MG63 (cell line): Measurements from ENCODE around the gene TNKS1BP1. TPM values are rescaled to one million over a fixed set of nuclear protein-coding genes. Genes with fewer than 3 reads are reported as not detected.

ENCODE experiments used
- DNase-seq: peaks from one replicate; pipeline ENCODE4 v3.0.0-alpha.2; 2020
- H3K27me3 ChIP-seq: fragments of 250-450 bp; sonication (Bioruptor Pico); 2 replicates; pipeline ENCODE4 v1.5.1; 2020; ENCODE audit warnings: mild to moderate bottlenecking, moderate library complexity
- H3K36me3 ChIP-seq: fragments of 250-450 bp; sonication (Bioruptor Pico); 2 replicates; pipeline ENCODE4 v1.5.1; 2020; ENCODE audit warnings: mild to moderate bottlenecking, moderate library complexity
- H3K4me3 ChIP-seq: fragments of 250-450 bp; sonication (Bioruptor Pico); 2 replicates; pipeline ENCODE4 v1.5.1; 2020; ENCODE audit warnings: mild to moderate bottlenecking, moderate library complexity
- H3K9me3 ChIP-seq: fragments of 250-450 bp; sonication (Bioruptor Pico); 2 replicates; pipeline ENCODE4 v1.5.1; 2020; ENCODE audit warnings: mild to moderate bottlenecking, moderate library complexity
- total RNA-seq: library from RNA; depleted of rRNA; stranded (reverse); fragments of >200 nt; shearing (Covaris generic); gene quantifications from 2 replicates; pipeline ENCODE4 v1.2.3, GENCODE V29; 2014; ENCODE audit warnings: low replicate concordance; rRNA removed

TNKS1BP1 gene
- total RNA-seq, 1 experiment from 2014 or later: 86.8 TPM

DNA sequence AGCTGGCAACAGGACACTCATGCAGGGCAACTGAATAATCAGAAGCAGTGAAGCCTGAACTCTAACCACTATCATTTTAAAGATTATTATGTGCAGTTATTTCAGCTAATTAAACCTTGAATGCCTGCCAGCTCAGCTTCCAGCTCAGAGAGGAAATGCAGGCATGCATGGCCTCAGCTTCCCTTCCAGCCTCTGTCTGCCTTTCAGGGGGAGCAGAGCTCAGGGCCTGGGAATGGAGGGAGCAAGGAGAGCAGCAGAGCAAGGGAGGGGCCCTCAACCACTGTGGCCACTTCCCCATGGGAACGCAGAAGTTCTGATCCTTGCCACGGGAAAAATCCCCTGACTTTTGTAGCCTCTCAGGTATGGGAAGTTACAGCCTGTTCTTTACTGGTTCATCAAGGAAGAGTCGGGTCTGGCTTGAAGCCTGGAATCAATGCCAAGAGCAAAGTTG lies 55.2 kb downstream of the TNKS1BP1 start:
- no peak for DNase-seq
- Histone ChIP-seq H3K36me3 (no peaks in the 10 kb centered on the region), H3K9me3 (no peaks in the 10 kb centered on the region), H3K27me3 (no peaks in the 10 kb centered on the region), H3K4me3 (no peak overlapping the region)

- H3K4me3 ChIP-seq: no peak overlapping the region
- no peaks in the 10 kb centered on the region for H3K36me3 ChIP-seq
- no peaks in the 10 kb centered on the region for H3K27me3 ChIP-seq
- no peak for DNase-seq
- no peaks in the 10 kb centered on the region for H3K9me3 ChIP-seq
Observed at GRCh38 chr11:57266157-57266556, 58.6 kb downstream of the TNKS1BP1 start.

DNA sequence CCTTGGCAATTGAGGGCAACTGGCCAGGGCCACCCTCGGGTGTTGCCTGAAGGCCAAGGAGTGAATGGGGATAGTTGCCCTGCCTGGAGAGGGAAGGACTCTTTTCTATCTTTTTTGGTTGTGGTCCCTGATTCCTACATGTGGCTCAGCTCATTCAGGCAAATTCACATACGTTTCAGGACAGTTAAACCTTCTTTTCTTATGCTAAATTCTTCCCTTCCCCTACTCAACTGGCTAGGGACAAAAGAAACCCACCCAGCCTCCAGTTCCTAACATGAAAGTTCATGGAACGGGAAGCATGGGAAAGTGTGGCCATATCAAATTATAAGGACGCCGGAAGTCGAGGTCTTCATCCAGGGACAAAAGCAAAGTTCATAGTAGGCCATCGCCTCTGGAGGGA lies 61.4 kb downstream of the TNKS1BP1 start:
- H3K4me3 ChIP-seq: no peak overlapping the region
- H3K36me3 ChIP-seq: no peaks in the 10 kb centered on the region
- DNase-seq: no peak
- no peaks in the 10 kb centered on the region for H3K9me3 ChIP-seq
- H3K27me3 ChIP-seq: no peaks in the 10 kb centered on the region

DNA sequence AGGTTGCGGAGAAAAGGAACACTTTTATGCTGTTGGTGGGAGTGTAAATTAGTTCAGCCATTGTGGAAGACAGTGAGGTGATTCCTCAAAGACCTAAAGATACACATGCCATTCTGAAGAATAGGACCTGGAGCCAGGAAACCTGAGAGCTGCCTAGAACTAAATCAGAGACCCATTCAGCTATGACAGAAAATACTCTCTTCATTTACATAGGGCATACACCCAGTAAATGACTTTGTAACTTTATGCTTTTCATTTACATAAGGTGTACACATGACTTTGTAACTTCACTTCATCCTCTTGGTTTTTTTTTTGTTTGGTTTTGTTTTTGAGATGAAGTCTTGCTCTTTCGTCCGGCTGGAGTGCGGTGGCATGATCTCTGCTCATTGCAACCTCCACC lies 62.6 kb downstream of the TNKS1BP1 start:
- DNase-seq: no peak
- H3K36me3 ChIP-seq: no peaks in the 10 kb centered on the region
- no peaks in the 10 kb centered on the region for H3K27me3 ChIP-seq
- no peak overlapping the region for H3K4me3 ChIP-seq
- no peaks in the 10 kb centered on the region for H3K9me3 ChIP-seq

DNA sequence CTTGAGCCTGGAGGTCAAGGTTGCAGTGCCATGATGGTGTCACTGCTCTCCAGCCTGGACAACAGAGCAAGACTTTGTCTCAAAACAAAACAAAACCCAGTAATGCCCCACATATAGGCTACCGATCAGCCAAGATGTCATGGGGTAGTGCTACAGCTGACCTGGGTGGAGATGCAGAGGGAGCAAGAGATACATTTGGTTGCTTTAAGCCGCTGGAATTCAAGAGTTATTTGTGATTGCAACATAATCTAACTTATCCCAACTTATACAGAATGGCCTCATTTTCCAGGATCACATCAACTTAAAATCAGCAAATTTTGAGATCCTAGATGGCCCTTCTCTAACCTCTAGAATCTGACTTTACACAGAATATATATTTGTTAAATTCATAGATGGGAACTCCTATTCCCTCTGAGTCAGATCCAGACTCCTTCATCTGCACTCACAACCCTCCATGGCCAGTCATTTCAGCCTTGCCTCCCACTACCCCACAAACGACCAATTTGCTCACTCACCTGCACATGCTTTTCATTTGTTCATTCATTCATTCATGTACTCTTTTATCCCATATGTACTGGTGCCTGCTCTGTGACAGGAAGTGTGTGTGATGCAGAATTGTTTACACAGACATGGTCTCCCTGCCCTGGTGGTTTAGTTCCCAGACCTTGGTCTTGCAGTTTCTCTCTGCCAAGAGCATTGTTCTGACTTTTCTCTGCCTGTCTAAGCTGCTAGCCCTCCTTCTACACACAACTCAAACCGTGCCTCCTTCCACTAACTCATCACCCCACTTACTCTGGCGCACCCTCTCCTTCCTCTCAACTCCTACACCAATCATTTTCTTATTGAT lies 63.6 kb downstream of the TNKS1BP1 start:
- Histone ChIP-seq H3K4me3 (no peak overlapping the region), H3K27me3 (no peaks in the 10 kb centered on the region), H3K9me3 (no peaks in the 10 kb centered on the region), H3K36me3 (no peaks in the 10 kb centered on the region)
- DNase-seq: no peak

DNA sequence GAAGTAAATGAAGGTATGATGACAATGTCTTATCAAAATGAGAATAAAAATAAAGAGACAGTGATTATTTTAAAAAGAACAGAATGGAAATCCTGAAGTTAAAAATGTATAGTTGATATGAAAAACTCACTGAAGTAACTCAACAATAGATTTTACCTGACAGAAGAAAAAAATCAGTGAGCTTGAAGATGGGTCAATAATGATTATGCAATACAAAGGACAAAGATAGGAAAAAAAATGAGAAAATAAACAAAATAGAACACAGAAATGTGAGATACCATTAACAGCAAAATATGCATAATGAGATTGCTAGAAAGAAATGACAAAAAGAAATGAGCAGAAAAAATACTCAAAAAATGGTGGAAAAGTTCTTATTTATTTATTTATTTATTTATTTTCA lies 68.6 kb downstream of the TNKS1BP1 start:
- Histone ChIP-seq H3K27me3 (peaks cover 4% of the 10 kb centered on the region; the same call in 1 of the 2 replicates), H3K9me3 (no peaks in the 10 kb centered on the region), H3K36me3 (no peaks in the 10 kb centered on the region), H3K4me3 (no peak overlapping the region)
- no peak for DNase-seq

DNA sequence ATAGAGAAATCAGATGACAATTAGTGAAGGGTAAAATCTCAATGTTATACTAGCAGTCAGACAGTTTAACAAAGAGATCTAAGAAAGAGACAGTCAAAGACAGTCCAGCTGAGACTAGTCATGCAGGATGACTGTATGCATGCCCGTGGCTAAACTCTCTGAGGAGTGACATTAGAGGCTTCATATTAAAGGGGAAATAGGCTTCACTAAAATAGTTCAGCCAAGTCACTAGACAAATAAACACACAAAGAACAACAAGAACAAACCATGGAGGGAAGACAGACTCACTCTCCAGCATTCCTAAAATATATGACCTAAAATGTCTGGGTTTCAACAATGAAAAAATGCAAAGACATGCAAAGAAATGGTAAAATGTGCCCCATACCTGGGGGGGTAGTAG lies 69.1 kb downstream of the TNKS1BP1 start:
- DNase-seq: no peak
- peaks cover 4% of the 10 kb centered on the region; the same call in 1 of the 2 replicates for H3K27me3 ChIP-seq
- H3K9me3 ChIP-seq: no peaks in the 10 kb centered on the region

DNA sequence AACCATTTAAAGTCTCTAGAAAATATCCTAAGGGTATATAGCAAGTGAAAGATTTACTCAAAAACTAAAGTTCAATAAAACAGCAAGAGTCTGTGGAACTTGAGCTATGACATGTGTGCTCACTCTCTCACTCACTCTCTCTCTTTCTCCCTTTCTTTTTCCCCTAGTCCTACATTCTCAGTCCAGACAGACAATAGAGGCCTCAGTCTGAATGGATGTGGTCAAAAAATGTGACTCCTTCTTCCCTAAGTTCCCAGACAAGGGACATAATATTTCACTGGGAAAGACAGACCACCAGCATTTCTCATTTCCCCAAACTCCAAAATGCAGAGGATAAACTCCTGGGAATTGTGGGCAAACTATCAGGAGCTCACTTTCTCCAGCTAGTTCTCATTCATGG lies 70.1 kb downstream of the TNKS1BP1 start:
- Histone ChIP-seq H3K4me3 (no peak overlapping the region), H3K36me3 (no peaks in the 10 kb centered on the region), H3K9me3 (no peaks in the 10 kb centered on the region), H3K27me3 (peaks cover 4% of the 10 kb centered on the region; the same call in 1 of the 2 replicates)
- DNase-seq: no peak

More for the DNA sequence above, 69.1 kb downstream of the TNKS1BP1 start:
- no peak overlapping the region for H3K4me3 ChIP-seq
- H3K36me3 ChIP-seq: no peaks in the 10 kb centered on the region

- Histone ChIP-seq H3K36me3 (no peaks in the 10 kb centered on the region), H3K27me3 (peaks cover 4% of the 10 kb centered on the region; the same call in 1 of the 2 replicates), H3K9me3 (no peaks in the 10 kb centered on the region), H3K4me3 (no peak overlapping the region)
- no peak for DNase-seq
Observed at GRCh38 chr11:57251491-57252104, 73.2 kb downstream of the TNKS1BP1 start.

- peaks cover 4% of the 10 kb centered on the region; the same call in 1 of the 2 replicates for H3K27me3 ChIP-seq
- no peak for DNase-seq
- H3K4me3 ChIP-seq: no peak overlapping the region
- no peaks in the 10 kb centered on the region for H3K36me3 ChIP-seq
- H3K9me3 ChIP-seq: no peaks in the 10 kb centered on the region
Observed at GRCh38 chr11:57251037-57251436, 73.7 kb downstream of the TNKS1BP1 start.

Other genes starting within 250 kb of the TNKS1BP1 start
- gene LRRC55, start 143.0 kb downstream of the TNKS1BP1 start, total RNA-seq: not detected in 2 replicates
- gene APLNR, start 87.7 kb downstream of the TNKS1BP1 start, total RNA-seq: not detected in 2 replicates
- 126 and 171 TPM in 2 replicates for gene SSRP1, start 10.9 kb upstream of the TNKS1BP1 start, total RNA-seq
- not detected in 2 replicates for gene P2RX3, start 13.4 kb upstream of the TNKS1BP1 start, total RNA-seq
- gene PRG3, start 56.2 kb upstream of the TNKS1BP1 start, total RNA-seq: not detected in 2 replicates
- gene PRG2, start 65.7 kb upstream of the TNKS1BP1 start, total RNA-seq: 1.0 TPM in 1 of 2 replicates, not detected in the other
- gene SLC43A3, start 102.2 kb upstream of the TNKS1BP1 start, total RNA-seq: 73.1 and 84.3 TPM in 2 replicates
- gene RTN4RL2, start 135.6 kb upstream of the TNKS1BP1 start, total RNA-seq: 0.03 and 1.6 TPM in 2 replicates
- 3.2 and 4.0 TPM in 2 replicates for gene SLC43A1, start 190.8 kb upstream of the TNKS1BP1 start, total RNA-seq
- gene TIMM10, start 205.8 kb upstream of the TNKS1BP1 start, total RNA-seq: 99.6 and 106 TPM in 2 replicates
- not detected in 2 replicates for gene SMTNL1, start 212.6 kb upstream of the TNKS1BP1 start, total RNA-seq
- 14.7 and 17.2 TPM in 2 replicates for gene UBE2L6, start 242.7 kb upstream of the TNKS1BP1 start, total RNA-seq